Measurements from ENCODE around the gene BGN. TPM values are rescaled to one million over a fixed set of nuclear protein-coding genes. Genes with fewer than 3 reads are reported as not detected.

The BGN gene
- total RNA-seq, 2 donors from 2014 or later: 1,777 to 1,907 TPM

DNA sequence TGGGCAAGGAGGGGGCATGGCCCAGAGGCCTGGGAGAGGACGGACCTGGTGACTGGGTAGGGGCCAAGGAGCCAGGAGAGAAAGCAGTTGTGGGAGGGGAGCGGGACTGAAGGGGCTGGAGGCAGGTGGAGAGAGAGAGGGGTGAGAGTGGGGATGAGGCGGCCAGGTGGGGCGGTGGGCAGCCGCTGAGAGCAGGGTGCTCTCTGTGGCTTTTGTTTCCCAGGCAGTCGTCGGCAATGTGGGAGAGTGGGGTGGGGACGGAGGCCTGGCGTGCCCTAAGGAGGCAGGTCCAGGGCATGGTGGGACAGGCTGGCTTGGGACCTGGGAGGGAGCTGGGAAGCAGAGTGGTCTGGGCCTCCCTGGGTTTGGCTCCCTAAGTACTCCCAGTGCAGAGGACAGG is 19.5 kb downstream of the BGN start:
- Histone ChIP-seq H3K27me3 (replicated peaks; ENCODE audit: insufficient read depth) (no peaks in the 10 kb centered on the region), H3K4me1 (ENCODE audit: control insufficient read depth in 1 of 2, low read depth in 2 of 2) (peaks cover 0 to 30% of the 10 kb centered on the region in 2 donors), H3K9me3 (no peaks in the 10 kb centered on the region), H3K36me3 (no peaks in the 10 kb centered on the region), H3K4me3 (no peak overlapping the region), H3K27ac (no peak overlapping the region)
- TF ChIP-seq CTCF (IDR thresholded peaks at IDR 0.05): no peak
- DNase-seq (ENCODE audit: low spot score): no peak
- no peak for ATAC-seq (ENCODE audit: insufficient number of reproducible peaks, low FRiP score, low read depth)

- TF ChIP-seq CTCF (IDR thresholded peaks at IDR 0.05): no peak
- DNase-seq (ENCODE audit: low spot score) (no peak), ATAC-seq (ENCODE audit: insufficient number of reproducible peaks, low FRiP score, low read depth) (no peak)
- Histone ChIP-seq H3K4me1 (ENCODE audit: control insufficient read depth in 1 of 2, low read depth in 2 of 2) (peaks cover 0 to 18% of the 10 kb centered on the region in 2 donors), H3K4me3 (no peak overlapping the region), H3K27ac (no peak overlapping the region), H3K27me3 (replicated peaks; ENCODE audit: insufficient read depth) (no peaks in the 10 kb centered on the region), H3K36me3 (no peaks in the 10 kb centered on the region), H3K9me3 (no peaks in the 10 kb centered on the region)
These were observed 20.7 kb downstream of the BGN start for GRCh38 chrX:153515435-153515834.

- no peaks in the 10 kb centered on the region for H3K36me3 ChIP-seq
- TF ChIP-seq CTCF (IDR thresholded peaks at IDR 0.05): no peak
- no peaks in the 10 kb centered on the region for H3K27me3 ChIP-seq (replicated peaks; ENCODE audit: insufficient read depth)
- H3K27ac ChIP-seq: no peak overlapping the region
- H3K9me3 ChIP-seq: no peaks in the 10 kb centered on the region
- no peak overlapping the region for H3K4me3 ChIP-seq
- ATAC-seq (ENCODE audit: insufficient number of reproducible peaks, low FRiP score, low read depth) (no peak), DNase-seq (ENCODE audit: low spot score) (no peak)
- H3K4me1 ChIP-seq (ENCODE audit: control insufficient read depth in 1 of 2, low read depth in 2 of 2): peaks cover 0 to 12% of the 10 kb centered on the region in 2 donors
These were observed 21.3 kb downstream of the BGN start for GRCh38 chrX:153516073-153516472.

DNA sequence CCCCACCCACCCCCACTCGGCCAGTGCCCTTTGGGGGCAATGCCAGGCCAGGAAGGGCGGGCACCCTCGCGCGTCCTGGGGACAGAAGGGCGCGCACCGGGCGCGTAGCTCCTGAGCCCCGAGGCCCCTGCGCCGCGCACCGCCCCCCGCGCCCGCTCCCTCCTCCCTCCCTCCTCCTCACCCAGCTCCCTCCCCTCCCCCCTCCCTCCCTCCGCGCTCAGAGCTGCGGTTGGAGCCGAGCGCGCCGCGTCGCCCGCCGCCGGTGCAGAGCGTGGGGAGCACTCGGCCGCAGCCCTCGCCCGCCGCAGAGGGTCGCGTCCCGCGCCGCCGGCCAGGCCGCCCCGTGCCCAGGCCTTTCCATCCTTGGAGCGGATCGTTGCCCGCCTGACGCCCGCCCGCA is 22.6 kb downstream of the BGN start, which contains the start of gene ATP2B3:
ATP2B3 (plus strand) TSS at position 220 of the 400 bp plus-strand sequence. CDS start 18,606 bp downstream, outside the sequence.
- DNase-seq (ENCODE audit: low spot score) (no peak), ATAC-seq (ENCODE audit: insufficient number of reproducible peaks, low FRiP score, low read depth) (no peak)
- Histone ChIP-seq H3K4me3 (no peak within 1 kb of the TSS), H3K9me3 (no peaks in the 10 kb centered on the region), H3K27me3 (replicated peaks; ENCODE audit: insufficient read depth) (no peaks in the 10 kb centered on the region), H3K27ac (no peak within 1 kb of the TSS), H3K4me1 (ENCODE audit: control insufficient read depth in 1 of 2, low read depth in 2 of 2) (no peaks in the 10 kb centered on the region), H3K36me3 (no peaks in the 10 kb centered on the region)
- TF ChIP-seq CTCF (IDR thresholded peaks at IDR 0.05): no peak

- no peaks in the 10 kb centered on the region for H3K9me3 ChIP-seq
- H3K4me1 ChIP-seq (ENCODE audit: control insufficient read depth in 1 of 2, low read depth in 2 of 2): no peaks in the 10 kb centered on the region
- H3K27ac ChIP-seq: no peak overlapping the region
- DNase-seq (ENCODE audit: low spot score): no peak
- TF ChIP-seq CTCF (IDR thresholded peaks at IDR 0.05): no peak
- H3K36me3 ChIP-seq: no peaks in the 10 kb centered on the region
- H3K4me3 ChIP-seq: no peak overlapping the region
- H3K27me3 ChIP-seq (replicated peaks; ENCODE audit: insufficient read depth): no peaks in the 10 kb centered on the region
- ATAC-seq (ENCODE audit: insufficient number of reproducible peaks, low FRiP score, low read depth): no peak
These were observed 23.4 kb downstream of the BGN start for GRCh38 chrX:153517946-153518834.

All from thoracic aorta (tissue), 2 donors.